VCaP (cell line): ENCODE data around the gene FUOM.
"Not testable (repeated sequence)": the region's sequence is repeated elsewhere in the genome, so short reads cannot be mapped to it uniquely, and the experiment has no call there.

Source experiments
- H3K27ac ChIP-seq: fragments of 450-650 bp; 2 replicates; pipeline ENCODE4 v1.5.1; 2017
- TF ChIP-seq, protein P1 (sequence below): fragments of 450-650 bp; conservative IDR thresholded peaks from 2 replicates; pipeline ENCODE4 v1.5.1; 2017; ENCODE audit warnings: mild to moderate bottlenecking, moderate library complexity

FUOM gene

DNA sequence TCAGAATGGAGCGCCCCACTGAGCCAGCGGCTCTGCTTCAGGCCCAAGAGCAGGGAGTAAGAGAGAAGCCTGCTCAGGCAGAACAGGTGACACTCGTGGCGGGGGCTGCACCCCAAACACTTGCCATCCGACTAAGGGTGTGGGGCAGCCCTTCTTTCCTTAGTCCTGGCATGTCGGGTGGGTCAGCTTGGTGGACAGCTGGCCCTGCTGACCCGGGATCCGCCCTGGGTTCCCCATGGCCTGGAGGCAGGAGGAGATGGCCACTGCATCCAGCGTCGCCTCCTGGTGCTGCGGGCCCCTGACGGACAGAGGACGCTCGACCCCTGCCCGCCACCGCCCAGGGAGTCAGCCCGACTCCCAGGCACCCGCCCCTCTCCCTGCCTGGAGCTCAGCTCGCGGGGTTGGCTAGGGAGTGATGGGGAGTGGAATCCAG is 20.0 kb upstream of the FUOM start:
- TF ChIP-seq, protein P1, sequence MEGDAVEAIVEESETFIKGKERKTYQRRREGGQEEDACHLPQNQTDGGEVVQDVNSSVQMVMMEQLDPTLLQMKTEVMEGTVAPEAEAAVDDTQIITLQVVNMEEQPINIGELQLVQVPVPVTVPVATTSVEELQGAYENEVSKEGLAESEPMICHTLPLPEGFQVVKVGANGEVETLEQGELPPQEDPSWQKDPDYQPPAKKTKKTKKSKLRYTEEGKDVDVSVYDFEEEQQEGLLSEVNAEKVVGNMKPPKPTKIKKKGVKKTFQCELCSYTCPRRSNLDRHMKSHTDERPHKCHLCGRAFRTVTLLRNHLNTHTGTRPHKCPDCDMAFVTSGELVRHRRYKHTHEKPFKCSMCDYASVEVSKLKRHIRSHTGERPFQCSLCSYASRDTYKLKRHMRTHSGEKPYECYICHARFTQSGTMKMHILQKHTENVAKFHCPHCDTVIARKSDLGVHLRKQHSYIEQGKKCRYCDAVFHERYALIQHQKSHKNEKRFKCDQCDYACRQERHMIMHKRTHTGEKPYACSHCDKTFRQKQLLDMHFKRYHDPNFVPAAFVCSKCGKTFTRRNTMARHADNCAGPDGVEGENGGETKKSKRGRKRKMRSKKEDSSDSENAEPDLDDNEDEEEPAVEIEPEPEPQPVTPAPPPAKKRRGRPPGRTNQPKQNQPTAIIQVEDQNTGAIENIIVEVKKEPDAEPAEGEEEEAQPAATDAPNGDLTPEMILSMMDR: no peak

DNA sequence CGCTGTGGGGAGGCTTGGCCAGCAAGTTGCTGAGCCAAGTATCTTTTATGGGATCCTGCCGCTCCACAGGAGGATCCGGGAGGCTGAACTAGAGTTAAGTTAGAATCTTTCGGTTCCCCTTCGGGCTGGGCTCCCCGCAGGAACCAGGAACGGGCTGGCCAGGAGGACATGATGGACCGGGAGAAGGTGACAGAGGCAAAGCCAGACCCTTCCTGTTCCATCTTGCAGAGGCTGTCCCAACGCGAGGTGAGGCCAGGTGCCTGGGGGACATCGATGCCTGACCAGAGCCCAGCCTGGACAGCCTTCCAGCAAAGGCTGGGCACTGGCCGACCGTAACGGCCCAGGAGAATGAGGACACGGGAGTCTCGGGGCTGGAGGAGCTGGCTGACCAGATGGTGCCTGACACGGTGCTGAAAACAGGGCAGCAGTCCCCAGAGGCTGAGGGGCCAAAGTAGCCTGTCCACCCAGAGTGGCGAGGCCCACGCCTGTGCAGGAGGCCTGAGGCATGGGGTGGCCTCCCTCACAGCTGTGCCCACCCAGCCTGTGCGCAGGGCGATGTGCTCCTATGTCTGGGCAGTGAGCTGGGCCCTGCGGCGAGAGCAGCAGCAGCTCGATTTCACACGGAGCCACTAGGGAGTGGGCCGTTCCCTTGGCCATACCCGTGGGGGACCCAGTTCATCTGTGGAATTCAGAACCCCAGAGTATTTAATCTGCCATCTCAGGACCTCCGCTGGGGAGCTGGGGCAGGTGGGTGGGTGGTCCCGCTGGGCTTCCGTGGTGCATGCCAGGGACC is 19.4 kb upstream of the FUOM start:
- TF ChIP-seq, protein P1: no peak
- no peak overlapping the region for H3K27ac ChIP-seq

More for the DNA sequence above, 20.0 kb upstream of the FUOM start:
- peak overlapping the region; percentile 40; the same call in 1 of the 2 replicates for H3K27ac ChIP-seq

DNA sequence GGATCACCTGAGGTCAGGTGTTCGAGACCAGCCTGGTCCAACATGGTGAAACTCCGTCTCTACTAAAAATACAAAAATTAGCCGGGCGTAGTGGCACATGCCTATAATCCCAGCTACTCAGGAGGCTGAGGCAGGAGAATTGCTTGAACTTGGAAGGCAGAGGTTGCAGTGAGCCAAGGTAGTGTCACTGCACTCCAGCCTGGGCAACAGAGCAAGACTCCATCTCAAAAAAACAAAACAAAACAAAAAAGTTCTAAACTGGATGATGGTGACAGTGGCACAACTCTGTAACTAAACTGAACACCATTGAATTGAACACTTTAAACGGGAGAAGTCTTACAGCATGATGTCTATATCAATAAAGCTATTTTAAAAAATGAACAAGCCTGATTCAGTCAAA is 18.4 kb upstream of the FUOM start:
- H3K27ac ChIP-seq: not testable (repeated sequence)

DNA sequence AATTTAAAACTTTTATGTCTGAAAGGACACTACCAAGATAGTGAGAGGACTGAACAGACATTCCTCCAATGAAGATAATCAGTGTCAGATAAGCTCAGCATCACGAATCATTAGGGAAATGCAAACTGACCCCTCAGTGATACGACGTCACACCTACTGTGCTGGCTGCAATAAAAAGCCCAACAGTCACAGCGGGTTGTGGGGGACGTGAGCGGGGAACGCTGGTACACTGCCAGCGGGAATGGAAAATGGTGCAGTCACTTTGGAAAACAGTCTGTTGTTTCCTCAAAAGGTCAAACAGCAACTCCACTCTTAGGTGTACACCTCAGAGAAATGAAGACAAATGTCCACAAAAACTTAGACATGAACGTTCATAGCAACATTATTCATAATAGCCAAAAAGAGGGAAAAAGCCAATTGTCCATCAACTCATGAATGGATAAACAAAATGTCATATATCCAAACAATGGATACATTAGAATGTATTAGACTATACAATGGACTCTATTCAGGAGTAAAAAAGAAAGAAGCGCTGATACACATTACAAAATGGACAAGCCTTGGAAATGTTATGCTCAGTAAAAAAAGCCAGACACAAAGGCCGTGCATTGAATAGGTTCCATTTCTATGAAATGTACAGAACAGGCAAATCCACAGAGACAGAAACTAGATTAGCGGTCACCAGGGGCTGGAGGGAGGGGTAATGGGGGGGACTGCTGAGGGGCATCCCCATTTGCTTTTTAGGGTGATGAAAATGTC is 17.7 kb upstream of the FUOM start:
- no peak overlapping the region for H3K27ac ChIP-seq
- TF ChIP-seq, protein P1: no peak

DNA sequence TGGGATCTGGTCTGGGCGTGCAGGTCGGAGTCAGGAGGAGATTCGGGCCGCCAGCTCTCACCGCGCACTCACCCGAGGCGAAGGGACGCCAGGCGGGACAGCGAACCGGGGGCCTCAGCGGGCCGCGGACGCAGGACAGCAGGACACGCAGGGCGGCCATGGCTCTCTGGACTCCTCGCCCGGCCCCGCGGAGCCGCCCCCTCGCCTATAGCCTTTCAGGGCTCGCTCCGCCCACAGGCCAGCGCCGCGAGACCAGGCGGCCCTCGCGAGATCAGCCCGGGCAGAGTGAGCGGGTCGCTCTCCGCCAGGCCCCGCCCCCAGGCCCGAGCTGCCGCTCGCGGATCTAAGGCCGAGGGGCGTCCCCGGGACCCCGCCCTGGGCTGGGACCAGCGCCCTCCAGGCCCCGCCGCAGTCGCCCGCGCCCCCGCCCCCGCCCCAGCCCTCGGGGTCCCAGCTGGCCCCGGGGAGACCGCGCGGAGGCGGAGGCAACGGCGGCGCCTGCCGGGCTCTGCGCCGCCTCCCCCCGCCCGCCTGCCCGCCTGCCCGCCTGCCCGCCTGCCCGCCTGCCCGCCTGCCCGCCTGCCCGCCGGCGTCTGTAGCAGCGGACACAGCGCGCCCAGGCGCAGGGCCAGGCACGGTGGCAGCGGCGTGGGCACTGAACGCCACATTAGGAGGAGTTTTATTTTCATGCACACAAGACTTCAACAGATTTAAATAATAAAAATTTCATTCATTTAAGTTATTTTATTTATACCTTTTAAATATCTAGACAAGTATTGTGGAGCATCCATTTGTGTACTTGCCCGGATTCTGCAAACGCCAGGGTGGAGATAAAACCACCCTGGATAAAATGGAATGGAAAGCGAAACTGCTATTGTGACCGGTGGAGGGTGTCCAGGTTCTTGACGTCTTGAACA is 15.6 kb upstream of the FUOM start, which contains the start of gene ECHS1:
Gene ECHS1 (minus strand): TSS at position 181 of the 917 bp plus-strand sequence. CDS start 21 bp downstream, at position 160.
- peak within 1 kb of the TSS; percentile 83 for H3K27ac ChIP-seq
- TF ChIP-seq, protein P1: no peak

DNA sequence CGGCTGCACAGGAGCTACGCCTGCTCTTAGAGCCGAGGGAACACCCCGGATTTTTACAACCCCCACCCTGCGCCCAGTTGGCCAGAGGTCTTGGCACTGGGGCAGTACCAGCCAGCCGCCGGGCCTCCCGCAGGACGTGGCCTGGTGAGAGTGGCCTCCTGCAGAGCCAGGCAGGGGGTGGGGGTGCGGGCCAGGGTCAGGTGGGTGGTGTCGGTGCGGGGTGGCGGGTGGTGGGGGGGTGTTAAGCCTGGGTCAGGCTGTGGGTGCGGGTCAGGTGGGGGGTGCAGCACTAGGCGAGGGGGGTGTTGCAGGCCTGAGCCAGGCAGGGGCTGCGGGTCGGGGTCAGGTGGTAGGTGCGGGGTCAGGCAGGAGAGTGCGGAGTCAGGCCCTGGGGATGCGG is 14.7 kb upstream of the FUOM start:
- peak overlapping the region; percentile 83; the same call in 1 of the 2 replicates for H3K27ac ChIP-seq
- TF ChIP-seq, protein P1: no peak

DNA sequence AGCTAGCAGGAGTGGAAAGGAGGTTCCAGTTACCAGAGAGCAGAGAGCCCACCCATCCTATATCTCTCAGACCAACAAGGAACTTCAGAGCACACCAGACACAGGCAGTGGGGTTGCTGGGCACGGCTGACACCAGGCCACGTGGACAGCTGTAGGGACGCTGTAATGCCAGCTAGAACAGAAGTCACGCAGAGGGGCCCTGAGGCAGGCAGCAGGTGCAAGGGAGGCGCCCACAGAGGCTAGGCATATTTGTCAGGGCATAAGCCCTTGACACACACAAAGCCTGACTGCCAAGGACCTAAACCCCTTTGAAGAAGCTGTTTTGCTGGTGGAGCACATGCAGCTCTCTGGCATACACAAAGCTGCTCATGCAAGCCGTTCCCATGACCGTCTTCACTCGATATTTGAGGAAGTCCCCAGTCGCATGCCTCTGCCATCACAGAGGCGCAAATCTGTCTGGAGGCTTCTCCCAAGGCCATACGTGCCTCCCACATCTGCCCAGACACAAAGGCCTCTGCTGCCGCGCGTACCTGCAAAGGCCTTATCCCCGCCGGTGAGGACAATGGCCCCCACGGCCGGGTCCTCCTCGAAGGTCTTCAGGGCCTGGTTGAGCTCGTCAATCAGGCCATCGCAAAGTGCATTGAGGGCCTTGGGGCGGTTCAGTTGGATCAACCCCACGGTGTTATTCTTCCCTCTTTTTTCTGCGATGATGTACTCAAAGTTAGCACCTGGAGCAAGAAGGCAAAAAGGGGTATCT is 12.4 kb upstream of the FUOM start:
- TF ChIP-seq, protein P1: no peak
- H3K27ac ChIP-seq: no peak overlapping the region
